ENCODE data around the gene APOM. TPM values are rescaled to one million over a fixed set of nuclear protein-coding genes. Genes with fewer than 3 reads are reported as not detected.

Gene APOM
- total RNA-seq = 2.4 TPM

DNA sequence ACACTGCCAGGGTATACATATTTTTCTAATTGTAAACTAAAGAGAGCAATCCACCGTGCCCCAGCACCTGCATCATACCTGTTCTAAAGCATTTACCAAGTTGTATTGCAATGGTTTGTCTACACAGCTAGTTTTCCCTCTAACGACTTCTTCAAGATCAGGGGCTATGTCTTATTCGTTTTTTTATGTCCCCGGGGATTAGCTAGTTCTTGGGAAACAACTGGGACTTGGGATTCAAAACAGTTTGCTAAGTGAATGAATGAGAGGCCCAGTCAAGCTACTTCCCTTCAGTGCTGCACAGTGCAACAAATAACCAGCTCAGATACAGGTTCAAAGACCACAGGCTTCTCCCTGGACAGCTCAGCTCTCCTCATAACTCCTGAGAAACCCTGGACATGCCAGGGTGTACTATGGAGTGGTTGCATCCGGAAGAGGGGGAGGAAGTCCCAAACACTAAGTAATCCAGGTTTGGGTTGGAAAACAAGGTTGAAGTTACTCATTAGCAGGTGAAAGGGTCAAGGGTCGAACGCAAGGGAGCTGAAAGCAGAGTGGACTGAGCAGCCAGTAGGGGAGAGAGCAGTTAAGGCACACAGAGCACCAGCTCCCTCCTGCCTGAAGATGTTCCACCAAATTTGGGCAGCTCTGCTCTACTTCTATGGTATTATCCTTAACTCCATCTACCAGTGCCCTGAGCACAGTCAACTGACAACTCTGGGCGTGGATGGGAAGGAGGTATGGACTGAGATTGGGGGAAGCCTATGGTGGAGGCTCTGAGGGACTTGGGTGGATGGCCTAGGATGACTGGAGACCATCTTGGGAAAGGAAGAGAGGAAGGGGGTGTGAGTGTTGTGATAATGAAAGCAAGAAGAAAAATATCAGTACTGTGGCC lies at the start of gene APOM:
Gene APOM (plus strand): TSS at position 546 of the 889 bp plus-strand sequence. CDS start 73 bp downstream, at position 619.
- no peak for DNase-seq (ENCODE audit: low spot score)

DNA sequence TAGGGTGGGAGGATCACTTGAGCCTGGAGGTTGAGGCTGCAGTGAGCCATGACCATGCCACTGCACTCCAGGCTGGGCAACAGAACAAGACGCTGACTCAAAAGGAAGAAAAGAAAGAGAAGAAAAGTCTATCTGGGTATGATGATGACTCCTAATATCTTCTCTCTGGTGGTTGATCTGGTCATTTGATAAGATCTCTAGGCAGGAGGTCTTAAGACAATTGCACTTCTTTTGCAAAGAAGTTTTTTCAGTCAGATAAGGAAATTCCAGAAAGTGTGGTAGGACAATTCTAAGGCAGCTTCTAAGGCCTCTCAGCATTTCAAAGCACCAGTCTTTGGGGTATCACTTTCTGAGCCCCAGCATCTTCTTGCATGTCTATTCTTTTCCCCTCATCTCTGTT lies 48.4 kb upstream of the APOM start:
- no peak for DNase-seq (ENCODE audit: low spot score)

DNA sequence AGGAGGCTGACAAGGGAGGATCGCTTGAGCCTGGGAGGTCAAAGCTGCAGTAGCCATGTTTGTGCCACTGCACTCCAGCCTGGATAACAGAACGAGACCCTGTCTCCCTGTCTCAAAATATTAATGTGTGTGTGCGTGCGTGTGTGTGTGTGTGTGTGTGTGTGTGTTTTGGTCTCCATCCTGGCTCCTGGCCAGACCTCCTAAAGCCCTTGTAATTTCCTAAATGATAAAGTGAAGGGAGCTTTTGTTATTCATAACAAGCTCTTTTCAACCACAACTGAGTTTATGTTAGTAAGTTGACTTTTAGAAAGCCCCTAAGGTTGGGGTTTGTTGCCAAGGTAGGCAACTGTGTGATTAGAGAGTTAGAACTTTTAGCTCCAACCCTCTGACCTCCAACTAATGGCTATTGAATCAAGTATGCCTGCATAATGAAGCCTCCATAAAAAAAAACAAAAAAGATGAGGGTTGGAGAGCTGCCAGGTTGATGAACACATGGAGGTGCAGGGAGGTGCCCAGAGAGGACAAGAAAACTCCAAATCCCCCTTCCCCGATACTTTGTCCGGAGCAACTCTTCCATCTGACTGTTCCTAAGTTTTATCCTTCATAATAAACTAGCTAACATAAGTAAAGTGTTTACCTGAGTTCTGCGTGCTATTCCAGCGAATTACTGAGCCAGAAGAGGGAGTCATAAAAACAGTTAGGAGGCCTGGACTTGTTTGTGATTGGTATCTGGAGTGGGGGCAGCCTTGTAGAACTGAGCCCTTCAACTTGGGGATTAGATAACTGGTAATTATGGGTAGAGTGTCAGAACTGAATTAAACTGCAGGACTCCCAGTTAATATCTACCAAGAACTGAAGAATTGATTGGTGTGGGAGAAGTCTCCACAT lies 45.9 kb upstream of the APOM start:
- no peak for DNase-seq (ENCODE audit: low spot score)

DNA sequence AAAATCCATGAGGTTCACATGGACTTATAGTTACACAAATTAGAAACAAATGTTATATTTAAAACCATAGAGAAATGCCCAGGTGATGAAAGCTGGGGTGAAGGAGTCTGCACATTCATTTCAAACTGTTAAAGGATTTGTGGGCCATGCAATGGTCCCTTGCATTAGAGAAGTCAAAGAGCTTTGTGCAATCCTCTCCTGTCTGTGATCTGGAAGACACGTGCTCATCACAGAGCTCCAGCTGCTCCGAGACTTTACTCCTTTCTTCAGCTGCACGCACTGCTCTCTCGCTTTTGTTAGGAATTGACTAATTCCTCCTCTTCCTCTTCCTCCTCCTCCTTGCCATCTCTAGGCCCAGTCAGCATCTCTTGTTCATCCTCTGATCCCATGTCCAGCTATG lies 44.7 kb upstream of the APOM start:
- no peak for DNase-seq (ENCODE audit: low spot score)

DNA sequence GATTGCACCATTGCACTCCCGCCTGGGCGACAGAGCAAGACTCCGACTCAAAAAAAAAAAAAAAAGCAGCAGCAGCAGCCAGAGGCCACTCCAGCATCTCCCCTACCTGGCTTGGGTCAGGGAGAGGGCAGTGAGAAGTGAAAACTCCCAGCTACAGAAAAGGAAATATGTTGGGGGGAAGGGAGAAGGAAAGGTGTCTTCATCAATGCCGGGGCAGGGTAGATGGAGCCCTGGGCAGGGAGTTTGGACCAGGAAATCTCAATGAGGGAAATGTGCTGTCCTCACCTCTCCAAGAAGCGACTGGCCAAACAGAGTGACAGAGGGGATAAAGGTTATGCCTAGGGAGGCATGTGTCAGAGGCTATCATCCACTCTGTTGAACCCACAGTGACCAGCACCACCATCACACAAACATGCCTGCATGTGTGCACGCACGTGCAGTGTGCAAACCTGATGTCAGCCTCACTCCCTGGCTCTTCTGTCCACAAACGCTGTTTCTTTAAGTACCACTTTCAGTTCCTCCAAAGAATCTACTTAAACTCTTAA lies 41.5 kb upstream of the APOM start:
- DNase-seq (ENCODE audit: low spot score) = no peak

DNA sequence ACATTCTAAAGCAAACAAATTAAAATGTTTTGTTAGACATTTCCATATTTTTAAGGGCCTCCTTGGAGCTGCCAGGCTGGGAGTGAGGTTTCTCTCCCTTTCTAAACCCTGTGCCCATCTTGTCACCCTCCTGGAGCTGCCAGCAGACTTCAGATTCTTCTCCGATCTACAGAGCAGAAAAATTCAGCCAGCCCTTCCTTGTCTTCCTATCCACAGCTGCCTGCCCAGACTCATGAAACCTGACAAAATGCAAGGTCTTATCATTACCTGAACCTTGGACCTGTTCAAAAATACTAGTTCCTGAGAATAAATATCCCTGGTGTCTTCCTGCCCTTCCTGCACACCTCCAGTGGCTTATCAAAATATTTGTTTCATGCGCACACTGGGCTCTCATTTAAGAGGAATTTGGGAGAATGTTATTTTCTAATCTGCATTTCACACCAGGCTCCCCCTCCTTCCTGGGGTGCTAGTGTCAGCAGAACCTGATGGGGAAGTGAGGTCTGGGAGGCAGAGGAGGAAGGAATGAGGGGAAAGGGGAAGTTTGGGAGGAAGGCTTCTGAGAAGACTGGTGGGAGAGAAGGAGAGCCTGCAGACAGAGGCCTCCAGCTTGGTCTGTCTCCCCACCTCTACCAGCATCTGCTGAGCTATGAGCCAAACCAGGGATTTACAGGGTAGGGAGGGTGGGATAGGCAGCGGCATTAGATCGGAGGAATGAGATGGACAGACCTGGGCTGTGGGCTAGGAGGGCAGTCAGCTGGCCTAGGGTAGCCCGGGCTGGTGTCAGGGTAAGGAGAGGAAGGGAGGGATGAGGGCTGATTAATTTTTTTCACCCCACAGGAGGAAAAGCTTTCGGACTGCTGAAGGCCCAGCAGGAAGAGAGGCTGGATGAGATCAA lies 40.8 kb upstream of the APOM start, which contains the start of gene AIF1:
Gene AIF1 (plus strand): TSS at position 551 of the 895 bp plus-strand sequence. CDS start 96 bp downstream, at position 647.
- DNase-seq (ENCODE audit: low spot score) = no peak

DNA sequence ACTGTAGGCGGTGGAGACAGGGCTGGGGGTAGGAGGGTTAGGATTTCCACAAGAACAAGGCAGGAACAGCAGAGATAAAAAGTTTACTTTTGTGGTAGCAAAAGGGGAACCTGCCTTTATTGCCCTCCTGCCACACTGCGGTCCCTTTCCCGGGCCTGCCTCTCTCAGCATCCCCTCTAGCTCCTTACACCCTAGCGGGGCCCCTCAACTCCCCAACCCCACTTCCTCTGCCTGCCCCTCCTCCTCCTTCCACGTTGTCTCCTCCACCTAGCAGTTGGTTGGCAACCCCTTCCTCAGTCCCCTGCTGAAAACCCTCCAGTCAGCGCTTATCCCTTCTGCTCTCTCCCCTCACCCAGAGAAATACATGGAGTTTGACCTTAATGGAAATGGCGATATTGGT lies 39.9 kb upstream of the APOM start:
- DNase-seq (ENCODE audit: low spot score) = no peak

DNA sequence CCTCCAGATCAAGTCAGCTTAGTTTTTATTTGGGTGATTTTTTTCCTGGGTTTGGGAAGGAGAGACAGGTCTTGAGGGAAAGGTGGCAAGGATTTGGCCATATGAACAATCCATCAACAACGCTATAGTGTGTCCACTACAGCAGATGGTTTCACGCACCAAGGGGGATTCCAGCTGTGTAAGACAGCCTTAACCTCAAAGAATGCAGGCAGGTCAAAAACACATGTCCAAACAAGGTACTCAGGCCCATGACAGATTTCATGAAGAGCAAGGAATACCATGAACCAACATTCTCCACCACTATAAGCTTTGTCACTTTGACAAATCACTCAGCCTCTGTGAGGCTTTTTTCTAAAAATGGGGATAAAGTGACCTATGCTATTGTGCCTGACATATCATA lies 38.7 kb upstream of the APOM start:
- no peak for DNase-seq (ENCODE audit: low spot score)

DNA sequence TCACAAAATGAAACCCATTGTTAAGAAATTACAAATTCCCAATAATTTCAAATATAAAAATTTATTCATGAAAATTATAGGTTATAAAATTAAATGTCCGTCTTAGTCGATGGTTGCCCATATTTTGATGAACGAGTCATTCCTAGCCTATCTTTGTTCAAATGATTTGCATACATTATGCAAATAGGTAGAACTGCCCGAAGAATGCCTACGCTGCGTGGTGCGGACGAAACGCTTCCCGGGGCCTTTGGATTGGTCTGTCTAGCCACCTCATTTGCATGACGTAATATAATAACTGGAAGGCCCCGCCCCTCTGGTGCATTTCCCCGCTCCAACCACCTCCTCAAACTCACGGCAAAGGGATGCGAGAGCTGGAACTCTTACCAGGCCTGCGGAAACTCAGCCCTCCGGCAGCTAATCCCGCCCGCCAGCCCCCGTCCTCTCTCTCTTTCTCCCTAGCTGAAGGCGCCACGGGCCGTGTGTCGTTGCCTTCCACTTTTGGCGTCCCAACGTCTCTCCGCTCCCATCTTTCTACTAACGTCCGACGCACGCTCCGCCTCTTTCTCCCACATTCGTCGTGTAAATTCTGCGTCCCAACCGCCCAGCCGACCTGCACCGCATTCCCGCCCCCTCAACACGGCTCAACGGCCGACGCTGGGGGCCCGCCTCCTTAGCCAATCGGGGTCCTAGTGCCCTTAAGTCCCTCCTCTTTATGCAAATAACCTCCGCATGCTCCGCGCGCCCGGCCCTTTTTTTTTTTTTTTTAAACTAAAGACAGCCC lies 35.7 kb upstream of the APOM start:
- DNase-seq (ENCODE audit: low spot score) = peak; percentile 98

DNA sequence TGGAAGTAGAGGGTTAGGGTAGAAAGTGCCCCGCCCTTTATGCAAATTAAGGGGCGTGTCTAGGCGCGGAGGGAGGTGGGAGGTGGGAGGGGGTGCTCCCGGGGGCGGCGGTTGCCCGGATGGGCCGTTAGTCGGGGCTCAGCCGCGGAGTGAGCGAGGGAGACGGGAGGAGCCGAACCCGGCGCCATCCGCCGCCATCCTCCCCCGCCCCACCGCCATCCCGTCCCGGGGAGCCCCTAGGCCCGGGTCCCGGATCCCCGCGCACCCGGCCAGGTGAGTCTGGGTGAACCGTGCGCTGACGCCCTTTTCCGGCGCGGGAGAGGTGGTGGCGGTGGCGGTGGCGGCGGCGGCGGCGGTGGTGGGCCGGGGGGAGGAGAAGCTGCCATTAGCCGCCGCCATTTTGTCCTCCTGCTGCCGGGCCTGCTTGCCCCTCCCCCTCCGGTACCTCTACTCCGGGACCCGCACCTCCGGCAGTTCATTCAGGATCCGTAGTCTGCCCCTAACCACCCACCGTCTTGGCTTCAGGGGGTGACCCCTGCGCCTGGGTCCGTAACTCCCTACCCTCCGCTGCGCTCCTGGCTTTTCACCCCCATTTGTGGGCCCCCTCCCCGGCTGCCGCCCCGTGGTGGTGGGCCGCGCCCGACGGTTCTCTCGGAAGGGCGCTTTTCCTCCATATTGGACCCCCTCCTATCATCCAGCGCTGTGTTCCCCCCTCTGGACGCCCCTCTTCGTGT lies 34.9 kb upstream of the APOM start, which contains the start of gene PRRC2A:
Gene PRRC2A (plus strand): TSS at position 130 of the 734 bp plus-strand sequence. CDS start 2,075 bp downstream, outside the sequence.
- no peak for DNase-seq (ENCODE audit: low spot score)

DNA sequence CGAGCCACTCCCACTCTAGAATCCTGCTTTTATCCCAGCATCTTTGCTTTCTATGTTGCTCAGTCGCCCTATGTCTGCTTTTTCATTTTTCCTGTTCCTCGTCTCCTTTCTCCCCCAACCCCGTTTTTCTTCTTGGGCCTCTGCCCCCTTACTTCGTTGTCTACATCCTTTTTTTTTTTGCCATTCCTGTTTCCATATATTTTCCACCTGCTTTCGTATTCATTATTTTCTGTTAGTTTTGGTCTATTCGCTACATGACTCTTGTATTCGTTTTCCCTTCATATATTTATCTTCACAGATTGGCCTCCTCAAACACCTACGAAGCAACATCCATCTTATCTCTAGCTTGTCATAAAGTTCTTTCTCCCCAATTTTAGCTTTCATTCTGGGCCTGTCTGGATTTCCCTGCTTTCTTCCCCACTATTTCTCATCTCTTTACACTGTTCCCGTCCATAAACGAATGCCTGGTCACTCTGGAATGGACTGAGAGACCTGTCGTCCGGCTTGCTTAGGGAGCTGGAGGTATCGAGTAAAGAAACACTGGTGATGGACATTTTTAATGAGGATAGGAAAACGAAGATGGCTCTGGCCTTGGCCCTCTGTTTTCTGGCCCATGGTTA lies 34.3 kb upstream of the APOM start:
- DNase-seq (ENCODE audit: low spot score) = no peak

DNA sequence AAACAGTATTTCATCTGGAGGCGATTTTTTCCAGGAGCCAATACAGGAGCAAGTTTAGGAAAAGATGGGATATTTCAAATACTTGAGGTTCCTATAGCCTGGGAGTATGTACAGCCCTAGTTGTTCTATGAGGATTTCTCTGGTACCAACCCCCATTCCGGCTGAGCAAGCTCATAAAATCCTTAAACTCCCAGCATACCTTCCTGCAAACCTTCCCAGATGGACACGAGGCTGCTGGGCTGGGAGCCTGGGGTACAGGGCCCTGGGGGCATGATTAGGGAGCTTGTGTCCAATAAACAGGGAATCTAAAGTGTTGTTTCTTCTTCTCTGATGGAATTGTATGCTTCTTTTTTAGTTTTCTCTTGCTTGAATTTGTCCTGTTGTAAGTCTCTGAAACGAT lies 33.7 kb upstream of the APOM start:
- no peak for DNase-seq (ENCODE audit: low spot score)

DNA sequence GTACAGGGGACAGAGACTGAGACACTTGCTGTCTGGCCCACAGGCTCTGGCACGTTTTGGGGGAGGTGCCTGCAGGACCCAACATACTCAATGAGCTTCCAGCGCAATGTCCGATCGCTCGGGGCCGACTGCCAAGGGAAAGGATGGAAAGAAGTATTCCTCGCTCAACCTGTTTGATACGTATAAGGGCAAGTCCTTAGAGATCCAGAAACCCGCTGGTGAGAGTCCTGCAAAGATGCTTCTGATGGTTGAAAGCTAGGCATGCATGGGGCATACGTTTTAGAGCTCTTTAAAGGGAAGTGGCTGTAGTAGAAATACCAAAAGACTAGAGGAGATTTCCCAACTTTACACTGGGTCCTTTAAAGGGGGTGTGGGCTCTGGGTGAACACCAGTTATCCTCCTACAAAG lies 33.0 kb upstream of the APOM start:
- peak; percentile 77 for DNase-seq (ENCODE audit: low spot score)

DNA sequence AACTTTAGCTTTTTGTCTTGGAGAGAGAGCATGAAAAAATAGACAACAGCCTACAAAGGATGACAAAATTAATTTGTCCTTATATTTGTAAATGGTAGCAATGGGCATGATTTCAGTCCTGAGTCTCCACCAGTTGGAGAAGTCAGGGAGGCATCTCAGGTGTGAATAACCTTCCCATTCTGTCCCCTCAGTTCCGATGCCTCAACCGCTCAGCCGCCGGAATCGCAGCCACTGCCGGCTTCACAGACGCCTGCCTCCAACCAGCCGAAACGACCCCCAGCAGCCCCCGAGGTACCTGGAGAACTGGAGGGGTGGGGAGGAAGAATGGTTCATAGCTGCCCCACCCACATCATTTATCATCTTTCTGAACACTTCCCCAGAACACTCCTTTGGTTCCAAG lies 31.6 kb upstream of the APOM start:
- no peak for DNase-seq (ENCODE audit: low spot score)

DNA sequence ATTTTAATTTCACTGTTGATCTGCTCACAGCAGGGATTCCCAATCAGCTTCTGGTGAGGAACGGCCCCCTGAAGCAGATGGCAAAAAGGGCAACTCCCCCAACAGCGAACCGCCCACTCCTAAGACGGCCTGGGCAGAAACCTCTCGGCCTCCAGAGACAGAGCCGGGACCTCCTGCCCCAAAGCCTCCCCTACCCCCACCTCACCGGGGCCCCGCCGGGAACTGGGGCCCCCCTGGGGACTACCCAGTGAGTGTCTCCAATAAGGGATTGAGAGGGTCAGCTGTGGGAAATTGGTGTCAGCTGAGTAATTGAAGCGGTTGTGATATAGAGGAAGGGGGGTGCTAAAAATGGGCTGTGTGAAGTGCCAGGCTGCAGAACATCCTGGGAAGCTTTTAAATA lies 28.7 kb upstream of the APOM start:
- DNase-seq (ENCODE audit: low spot score) = no peak

DNA sequence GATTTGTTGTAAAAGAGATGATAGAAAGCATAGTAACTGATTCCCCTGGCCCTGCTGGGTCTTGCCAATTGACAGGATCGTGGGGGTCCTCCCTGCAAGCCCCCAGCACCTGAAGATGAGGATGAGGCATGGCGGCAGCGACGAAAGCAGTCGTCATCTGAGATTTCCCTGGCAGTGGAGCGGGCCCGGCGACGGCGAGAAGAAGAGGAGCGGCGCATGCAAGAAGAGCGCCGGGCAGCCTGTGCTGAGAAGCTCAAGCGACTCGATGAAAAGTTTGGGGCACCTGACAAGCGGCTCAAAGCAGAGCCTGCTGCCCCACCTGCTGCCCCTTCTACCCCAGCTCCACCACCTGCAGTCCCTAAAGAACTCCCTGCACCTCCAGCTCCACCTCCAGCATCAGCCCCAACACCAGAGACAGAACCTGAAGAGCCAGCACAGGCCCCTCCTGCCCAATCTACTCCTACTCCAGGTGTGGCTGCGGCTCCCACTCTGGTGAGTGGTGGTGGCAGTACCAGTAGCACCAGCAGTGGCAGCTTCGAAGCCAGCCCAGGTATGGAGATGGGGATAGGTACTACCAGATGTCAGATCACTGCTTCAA lies 27.9 kb upstream of the APOM start:
- no peak for DNase-seq (ENCODE audit: low spot score)

DNA sequence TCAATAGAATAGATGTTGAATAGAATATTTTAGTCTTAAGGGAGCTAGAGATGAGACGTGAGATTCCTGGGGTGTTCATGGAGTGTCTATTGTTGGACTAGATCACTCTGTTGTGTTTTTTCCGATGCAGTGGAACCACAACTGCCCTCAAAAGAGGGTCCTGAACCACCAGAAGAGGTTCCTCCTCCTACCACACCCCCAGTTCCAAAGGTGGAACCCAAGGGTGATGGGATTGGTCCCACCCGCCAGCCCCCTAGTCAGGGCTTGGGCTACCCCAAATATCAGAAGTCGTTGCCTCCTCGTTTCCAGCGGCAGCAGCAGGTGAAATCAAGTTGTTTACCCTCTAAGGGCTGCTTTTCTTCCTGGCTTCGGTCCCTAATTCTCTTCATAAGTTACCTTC lies 26.7 kb upstream of the APOM start:
- DNase-seq (ENCODE audit: low spot score) = no peak

DNA sequence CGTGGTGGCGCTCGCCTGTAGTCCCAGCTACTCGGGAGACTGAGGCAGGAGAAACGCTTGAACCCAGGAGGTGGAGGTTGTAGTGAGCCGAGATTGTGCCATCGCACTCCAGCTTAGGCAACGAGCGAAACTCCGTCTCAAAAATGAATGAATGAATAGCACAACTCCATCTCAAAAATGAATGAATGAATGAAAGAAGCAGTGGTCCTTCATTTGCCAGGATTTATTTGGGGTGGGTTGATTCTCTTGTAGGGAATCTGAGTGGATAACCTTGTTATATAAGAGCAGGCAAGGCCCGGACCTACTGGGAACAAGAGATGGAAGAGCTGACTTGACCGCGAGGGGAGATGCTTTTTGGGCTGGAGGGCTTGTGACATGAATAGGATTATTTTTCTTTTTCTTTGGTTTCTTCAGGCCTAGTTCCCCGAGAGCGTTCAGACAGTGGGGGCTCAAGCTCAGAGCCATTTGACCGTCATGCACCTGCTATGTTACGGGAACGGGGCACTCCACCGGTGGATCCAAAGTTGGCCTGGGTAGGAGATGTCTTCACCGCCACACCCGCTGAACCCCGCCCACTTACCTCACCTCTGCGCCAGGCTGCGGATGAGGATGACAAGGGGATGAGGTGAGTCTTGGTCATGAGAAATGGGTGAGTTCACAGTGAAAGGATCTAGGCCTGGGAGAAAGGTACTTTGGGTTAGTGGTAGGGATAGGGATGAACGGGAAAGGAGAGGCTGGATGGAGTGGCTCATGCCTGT lies 25.3 kb upstream of the APOM start:
- no peak for DNase-seq (ENCODE audit: low spot score)

Data from ureter (tissue), 1 donor.